ENCODE results near the gene HMGB1.

DNA sequence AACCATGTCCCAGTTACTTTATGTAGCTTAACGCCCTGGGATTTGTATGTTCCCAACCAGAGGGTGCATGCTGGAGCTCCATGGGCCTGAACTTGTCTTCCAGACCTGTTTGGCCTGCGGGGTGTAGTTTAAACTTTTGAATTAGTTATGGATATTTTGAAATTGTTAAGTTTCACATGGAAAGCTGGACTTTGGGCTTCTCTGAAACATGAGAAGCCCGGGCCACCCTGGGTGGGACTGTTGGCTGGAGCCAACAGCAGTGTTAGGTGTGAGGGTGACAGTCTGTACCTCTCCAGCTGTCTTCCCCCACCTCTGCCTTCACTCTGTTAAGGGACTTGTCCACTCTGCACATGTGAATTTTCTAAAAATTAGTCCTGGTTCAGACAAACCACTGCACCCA, 41.8 kb downstream of the HMGB1 start:
- TF ChIP-seq CTCF (IDR thresholded peaks at IDR 0.05) = no peak
- no peak for TF ChIP-seq POLR2A (IDR thresholded peaks at IDR 0.05)
- TF ChIP-seq POLR2AphosphoS5 (IDR thresholded peaks at IDR 0.05) = no peak
